Urinary bladder (tissue), 4 donors: Measurements from ENCODE around the gene RAP2A. TPM values are rescaled to one million over a fixed set of nuclear protein-coding genes. Genes with fewer than 3 reads are reported as not detected.

Source experiments
- DNase-seq: peaks from one replicate; pipeline ENCODE4 v3.0.0-alpha.2; 2015; ENCODE audit errors: extremely low spot score
- H3K27ac ChIP-seq: one replicate; pipeline ENCODE4 v1.5.1; 2013; ENCODE audit warnings: low read depth, mild to moderate bottlenecking, moderate library complexity
- H3K36me3 ChIP-seq: one replicate; pipeline ENCODE4 v1.6.1; 2013; ENCODE audit warnings: mild to moderate bottlenecking, moderate library complexity; ENCODE audit not compliant: insufficient read depth
- H3K4me1 ChIP-seq: one replicate; pipeline ENCODE4 v1.6.1; 2013; ENCODE audit warnings: mild to moderate bottlenecking, moderate library complexity; ENCODE audit not compliant: insufficient read depth
- H3K4me3 ChIP-seq: one replicate; pipeline ENCODE4 v1.5.1; 2013; ENCODE audit warnings: low read depth, low read length
- WGBS: extraction: QIAGEN DNeasy Blood & Tissue Kit; methylation state at CpG from one replicate; pipeline ENCODE4 v1.1.7; 2013; 5-methylcytosine and 5-hydroxymethylcytosine counted together
- polyA plus RNA-seq: library from polyadenylated mRNA; stranded (reverse); fragments of 200-250 nt; gene quantifications from one replicate; pipeline ENCODE4 v1.2.3, GENCODE V29; 2013
- small RNA-seq: library from RNA; depleted of rRNA; stranded (forward); fragments of <200 nt; gene quantifications from one replicate; pipeline ENCODE3, GENCODE V24; 2014
- total RNA-seq: library from RNA; depleted of rRNA; stranded (reverse); fragments of >200 nt; gene quantifications from one replicate; pipeline ENCODE4 v1.2.3, GENCODE V29; 2014
- donor health status: healthy with polysubstance abuse.
- donor health status: healthy.

Gene RAP2A
- total and polyA plus RNA-seq, 2 donors, result 11.7 to 74.6 TPM

- H3K27ac ChIP-seq, result no peak overlapping the region
- H3K4me3 ChIP-seq, result no peak overlapping the region
- H3K4me1 ChIP-seq, result no peaks in the 10 kb centered on the region
- 17% methylated on average over 1 of the region's 1 CpG for WGBS
- no peaks in the 10 kb centered on the region for H3K36me3 ChIP-seq
- no peak for DNase-seq
Observed at GRCh38 chr13:97502706-97503105, 68.7 kb downstream of the RAP2A start.

GRCh38 chr13:97505017-97505416, 71.0 kb downstream of the RAP2A start:
- Histone ChIP-seq H3K4me3 (no peak overlapping the region), H3K4me1 (no peaks in the 10 kb centered on the region), H3K27ac (no peak overlapping the region), H3K36me3 (no peaks in the 10 kb centered on the region)
- no peak for DNase-seq
- 87% methylated on average over 1 of the region's 1 CpG for WGBS

GRCh38 chr13:97506511-97506910, 72.5 kb downstream of the RAP2A start:
- H3K4me3 ChIP-seq, result no peak overlapping the region
- H3K36me3 ChIP-seq, result no peaks in the 10 kb centered on the region
- DNase-seq, result no peak
- no peak overlapping the region for H3K27ac ChIP-seq
- 37% methylated on average over 4 of the region's 4 CpGs for WGBS
- no peaks in the 10 kb centered on the region for H3K4me1 ChIP-seq

GRCh38 chr13:97512732-97513131, 78.8 kb downstream of the RAP2A start:
- no peaks in the 10 kb centered on the region for H3K36me3 ChIP-seq
- DNase-seq, result no peak
- H3K27ac ChIP-seq, result no peak overlapping the region
- WGBS, result 88% methylated on average over 3 of the region's 3 CpGs
- H3K4me3 ChIP-seq, result no peak overlapping the region
- H3K4me1 ChIP-seq, result no peaks in the 10 kb centered on the region

GRCh38 chr13:97515643-97516042, 81.7 kb downstream of the RAP2A start:
- no peak for DNase-seq
- H3K4me3 ChIP-seq, result no peak overlapping the region
- no peaks in the 10 kb centered on the region for H3K36me3 ChIP-seq
- no peaks in the 10 kb centered on the region for H3K4me1 ChIP-seq
- 80% methylated on average over 1 of the region's 1 CpG for WGBS
- no peak overlapping the region for H3K27ac ChIP-seq

GRCh38 chr13:97517967-97518366, 84.0 kb downstream of the RAP2A start:
- H3K36me3 ChIP-seq, result no peaks in the 10 kb centered on the region
- WGBS, result 74% methylated on average over 1 of the region's 1 CpG
- no peak overlapping the region for H3K4me3 ChIP-seq

More at GRCh38 chr13:97517967-97518366, 84.0 kb downstream of the RAP2A start:
- no peak for DNase-seq
- no peaks in the 10 kb centered on the region for H3K4me1 ChIP-seq
- H3K27ac ChIP-seq, result no peak overlapping the region

Small RNA genes within 50 kb of the gene (small RNA-seq; reads per million reads assigned to genes)
- gene AL442067.1, result not detected

Other genes starting within 250 kb of the RAP2A start
- gene MBNL2, start 211.8 kb upstream of the RAP2A start, total RNA-seq, result 139 TPM
- gene MBNL2, start 211.8 kb upstream of the RAP2A start, polyA plus RNA-seq, result 33.3 TPM